PC-9 (cell line): ENCODE results near the gene RAB35.

Experiments used
- CTCF ChIP-seq: fragments of 200-600 bp; sonication (generic); conservative IDR thresholded peaks from 2 replicates; pipeline ENCODE4 v1.6.1; 2017; ENCODE audit warnings: mixed run types, antibody characterized with exemption, mild to moderate bottlenecking, moderate library complexity
- EZH2 ChIP-seq: fragments of 200-600 bp; sonication (generic); IDR thresholded peaks from 2 replicates; pipeline ENCODE4 v1.8.0; 2017; ENCODE audit warnings: antibody characterized with exemption, low read depth

- peak; percentile 84 for TF ChIP-seq CTCF
- no peak for TF ChIP-seq EZH2
Measured at GRCh38 chr12:120086801-120087621, 29.5 kb downstream of the RAB35 start.
